Fibroblast of villous mesenchyme (primary cell): ENCODE data around the gene CSTF1. TPM values are rescaled to one million over a fixed set of nuclear protein-coding genes. Genes with fewer than 3 reads are reported as not detected.
A peak's percentile ranks its signal among the peaks of the same experiment; 100 is the strongest.

ENCODE experiments used
- DNase-seq: peaks from one replicate; pipeline ENCODE4 v3.0.0-alpha.2; 2010; ENCODE audit warnings: low read depth
- H3K4me3 ChIP-seq: 2 replicates; pipeline ENCODE4 v1.5.1; 2011; ENCODE audit warnings: low read depth, mild to moderate bottlenecking, low read length
- CTCF ChIP-seq: IDR thresholded peaks from 2 replicates; pipeline ENCODE4 v1.5.1; 2012; ENCODE audit warnings: low read depth, mild to moderate bottlenecking, low read length; ENCODE audit not compliant: insufficient read depth
- total RNA-seq: library from RNA; depleted of rRNA; stranded (reverse); fragments of >200 nt; gene quantifications from 2 replicates; pipeline ENCODE4 v1.2.3, GENCODE V29; 2012

Gene CSTF1
- total RNA-seq, 1 donor: 40.6 TPM

DNA sequence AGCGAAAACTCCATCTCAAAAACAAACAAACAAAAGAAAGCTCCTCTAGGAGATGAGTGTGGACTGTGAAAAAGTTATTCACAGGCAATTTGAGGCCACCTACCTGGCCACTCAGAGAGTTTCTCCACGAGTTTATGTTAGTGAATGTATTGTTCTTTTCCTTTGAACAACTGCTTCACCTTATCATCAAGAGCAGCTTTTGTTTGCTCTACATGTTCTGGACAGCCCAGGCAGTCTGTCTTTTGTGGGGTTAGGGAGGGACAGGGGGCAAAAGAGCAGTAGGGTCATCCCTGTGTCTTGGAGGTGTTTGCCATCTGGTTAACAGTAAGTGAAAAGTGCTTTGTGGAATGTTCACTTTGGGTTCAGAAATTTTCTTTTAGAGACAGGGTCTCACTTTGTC is 27.6 kb downstream of the CSTF1 start:
- no peak for TF ChIP-seq CTCF
- no peak for DNase-seq
- no peak overlapping the region for H3K4me3 ChIP-seq

- no peak overlapping the region for H3K4me3 ChIP-seq
- no peak for DNase-seq
- TF ChIP-seq CTCF: no peak
These were observed 28.7 kb downstream of the CSTF1 start for GRCh38 chr20:56420940-56421688.

GRCh38 chr20:56422076-56422823 is 29.8 kb downstream of the CSTF1 start:
- DNase-seq: peak; percentile 79
- H3K4me3 ChIP-seq: no peak overlapping the region
- peak; percentile 8 for TF ChIP-seq CTCF

DNA sequence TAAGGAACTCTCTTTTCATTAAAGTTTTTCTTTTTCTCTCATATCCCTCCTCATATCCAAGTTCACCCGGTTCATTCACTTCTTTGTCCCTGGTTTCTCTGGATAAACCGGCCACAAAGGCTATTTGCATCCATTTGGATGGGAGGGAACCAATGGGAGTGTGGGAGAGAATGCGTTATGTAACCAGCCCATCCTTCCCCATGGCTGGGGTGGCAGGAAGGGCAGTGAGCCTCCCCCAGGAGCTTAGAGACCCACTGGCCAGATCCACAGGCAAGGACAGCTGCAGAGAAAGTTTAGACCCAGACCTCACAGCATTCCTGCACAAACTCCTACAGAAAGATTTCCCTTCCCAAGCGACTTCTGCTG is 30.4 kb downstream of the CSTF1 start:
- no peak for DNase-seq
- no peak for TF ChIP-seq CTCF
- H3K4me3 ChIP-seq: no peak overlapping the region

GRCh38 chr20:56423211-56423610 is 30.8 kb downstream of the CSTF1 start:
- H3K4me3 ChIP-seq: no peak overlapping the region
- DNase-seq: no peak
- no peak for TF ChIP-seq CTCF

DNA sequence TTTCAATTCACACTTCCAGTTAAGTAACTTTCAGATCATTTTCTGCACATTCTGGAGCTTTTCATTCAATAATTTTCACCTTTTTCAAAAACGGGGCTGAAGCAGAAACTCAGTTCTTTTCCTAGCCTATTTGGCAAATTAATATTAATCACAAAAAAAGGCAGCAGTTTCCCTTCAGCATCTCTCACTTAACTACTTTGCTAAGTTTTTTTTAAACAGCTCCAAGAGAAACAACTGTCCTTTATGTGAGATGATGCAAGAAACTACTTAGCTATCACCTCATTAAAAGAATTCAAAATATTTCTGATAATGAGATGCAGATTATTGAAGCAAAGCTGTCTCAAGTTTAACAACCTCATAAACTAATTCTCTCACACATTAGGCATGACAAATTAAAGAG is 31.4 kb downstream of the CSTF1 start:
- peak; percentile 44 for DNase-seq
- no peak overlapping the region for H3K4me3 ChIP-seq
- no peak for TF ChIP-seq CTCF
